Measurements from ENCODE around the gene ADIPOR2.

Gene ADIPOR2

GRCh38 chr12:1644534-1645438, 46.1 kb upstream of the ADIPOR2 start:
- no peak for TF ChIP-seq TCF12 (IDR thresholded peaks at IDR 0.05; ENCODE audit: low read depth)
- no peak for TF ChIP-seq CEBPB (IDR thresholded peaks at IDR 0.05)
- no peak for TF ChIP-seq USF1 (IDR thresholded peaks at IDR 0.05)
- TF ChIP-seq NFIC (IDR thresholded peaks at IDR 0.05) = no peak
- TF ChIP-seq EGR1 (IDR thresholded peaks at IDR 0.05) = no peak
- TF ChIP-seq YY1 (IDR thresholded peaks at IDR 0.05; ENCODE audit: low read depth) = no peak
- no peak for TF ChIP-seq MAX (IDR thresholded peaks at IDR 0.05)
- TF ChIP-seq REST (IDR thresholded peaks at IDR 0.05; ENCODE audit: low read depth) = no peak
- TF ChIP-seq TAF1 (IDR thresholded peaks at IDR 0.05; ENCODE audit: low read depth) = no peak

- no peak for TF ChIP-seq EGR1 (IDR thresholded peaks at IDR 0.05)
- TF ChIP-seq REST (IDR thresholded peaks at IDR 0.05; ENCODE audit: low read depth) = no peak
- TF ChIP-seq EP300 (IDR thresholded peaks at IDR 0.05; ENCODE audit: borderline replicate concordance) = no peak
- no peak for TF ChIP-seq YY1 (IDR thresholded peaks at IDR 0.05; ENCODE audit: low read depth)
- no peak for TF ChIP-seq TEAD4 (IDR thresholded peaks at IDR 0.05)
- no peak for TF ChIP-seq NFIC (IDR thresholded peaks at IDR 0.05)
- TF ChIP-seq FOXM1 (IDR thresholded peaks at IDR 0.05; ENCODE audit: borderline replicate concordance, low read depth) = no peak
- TF ChIP-seq USF1 (IDR thresholded peaks at IDR 0.05) = no peak
- TF ChIP-seq RAD21 (IDR thresholded peaks at IDR 0.05; ENCODE audit: low read depth) = no peak
These were observed 45.1 kb upstream of the ADIPOR2 start for GRCh38 chr12:1645819-1646218.

- TF ChIP-seq USF1 (IDR thresholded peaks at IDR 0.05) = no peak
- TF ChIP-seq EP300 (IDR thresholded peaks at IDR 0.05; ENCODE audit: borderline replicate concordance) = no peak
These were observed 44.1 kb upstream of the ADIPOR2 start for GRCh38 chr12:1646569-1647284.

DNA sequence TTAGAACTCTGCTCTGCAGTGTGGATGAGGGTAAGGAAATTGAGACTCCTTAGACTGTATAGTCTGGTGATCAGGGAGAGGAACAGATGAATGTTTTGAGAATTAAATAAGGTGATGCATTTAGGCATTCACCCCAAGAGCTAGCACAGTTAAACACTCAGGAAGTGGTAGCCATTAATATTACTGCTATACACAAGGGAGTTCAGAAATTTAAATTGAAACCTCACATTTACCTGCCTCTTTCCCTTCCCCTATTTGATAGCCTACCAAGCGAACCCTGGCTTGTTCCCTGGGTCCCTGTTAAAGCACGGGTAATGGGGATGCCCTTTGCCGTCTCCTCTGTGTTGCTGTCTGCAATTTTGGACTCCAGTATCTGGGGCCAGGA, 43.6 kb upstream of the ADIPOR2 start:
- TF ChIP-seq EGR1 (IDR thresholded peaks at IDR 0.05) (no peak), MAX (IDR thresholded peaks at IDR 0.05) (no peak), TAF1 (IDR thresholded peaks at IDR 0.05; ENCODE audit: low read depth) (no peak), ZBTB7A (IDR thresholded peaks at IDR 0.05; ENCODE audit: low read depth) (no peak), TCF12 (IDR thresholded peaks at IDR 0.05; ENCODE audit: low read depth) (no peak), TEAD4 (IDR thresholded peaks at IDR 0.05) (no peak)

GRCh38 chr12:1650260-1650977, 40.5 kb upstream of the ADIPOR2 start:
- TF ChIP-seq CREB1 (IDR thresholded peaks at IDR 0.05; ENCODE audit: low read depth) = no peak
- no peak for TF ChIP-seq EGR1 (IDR thresholded peaks at IDR 0.05)
- TF ChIP-seq TCF12 (IDR thresholded peaks at IDR 0.05; ENCODE audit: low read depth) = no peak
- TF ChIP-seq CEBPB (IDR thresholded peaks at IDR 0.05) = no peak
- no peak for TF ChIP-seq TEAD4 (IDR thresholded peaks at IDR 0.05)
- no peak for TF ChIP-seq REST (IDR thresholded peaks at IDR 0.05; ENCODE audit: low read depth)
- TF ChIP-seq RAD21 (IDR thresholded peaks at IDR 0.05; ENCODE audit: low read depth) = no peak
- TF ChIP-seq TAF1 (IDR thresholded peaks at IDR 0.05; ENCODE audit: low read depth) = no peak
- TF ChIP-seq ZBTB7A (IDR thresholded peaks at IDR 0.05; ENCODE audit: low read depth) = no peak
- no peak for TF ChIP-seq NFIC (IDR thresholded peaks at IDR 0.05)
